Transverse colon (tissue), 4 donors: ENCODE data around the gene SEMA3C. TPM values are rescaled to one million over a fixed set of nuclear protein-coding genes. Genes with fewer than 3 reads are reported as not detected.

Experiments
- DNase-seq: peaks from one replicate; pipeline ENCODE4 v3.0.0-alpha.2; 2019
- H3K27ac ChIP-seq, 4 donors: fragments of 200-600 bp; sonication (generic); 2 replicates each; pipeline ENCODE4 v1.5.1; 2016 to 2018; ENCODE audit warnings: inconsistent platforms in 4 of 4
- H3K27me3 ChIP-seq: fragments of 200-600 bp; sonication (generic); 2 replicates; pipeline ENCODE4 v1.5.1; 2017; ENCODE audit warnings: inconsistent platforms
- H3K36me3 ChIP-seq, 4 donors: fragments of 200-600 bp; sonication (generic); 2 replicates each; pipeline ENCODE4 v1.5.1; 2017 to 2019; ENCODE audit warnings: inconsistent platforms in 4 of 4
- H3K4me1 ChIP-seq, 4 donors: fragments of 200-600 bp; sonication (generic); 2 replicates each; pipeline ENCODE4 v1.5.1; 2017 to 2020; ENCODE audit warnings: inconsistent platforms in 4 of 4
- H3K4me3 ChIP-seq, 4 donors: fragments of 200-600 bp; sonication (generic); 1 replicate in 1 of 4; 2 replicates in 3 of 4; pipeline versions ENCODE4 v1.5.1 to v1.6.1; 2017 to 2019; ENCODE audit warnings: inconsistent platforms in 4 of 4
- H3K9me3 ChIP-seq, 2 donors: fragments of 200-600 bp; sonication (generic); 2 replicates each; pipeline ENCODE4 v1.5.1; 2017 to 2019; ENCODE audit warnings: inconsistent platforms in 2 of 2
- EP300 ChIP-seq: sonication (generic); formaldehyde crosslinking; IDR thresholded peaks from one replicate; pipeline ENCODE4 v1.6.1; 2017; ENCODE audit warnings: antibody characterized with exemption, low read depth
- POLR2A ChIP-seq: fragments of 450-650 bp; IDR thresholded peaks from one replicate; pipeline ENCODE4 v1.6.1; 2016; ENCODE audit warnings: antibody characterized with exemption, mild to moderate bottlenecking, moderate library complexity
- POLR2AphosphoS5 ChIP-seq, 3 donors: sonication (generic); formaldehyde crosslinking; IDR thresholded peaks; one replicate each; pipeline ENCODE4 v1.6.1; 2016; ENCODE audit warnings: antibody characterized with exemption in 3 of 3
- WGBS, 2 donors: methylation state at CpG; one replicate each; pipeline ENCODE4 v1.1.5; 2018; ENCODE audit warnings: low coverage in 1 of 2; 5-methylcytosine and 5-hydroxymethylcytosine counted together
- in situ Hi-C, 4 donors: fragments of 200-750 bp; cut with MboI; loops; one replicate each; pipeline versions ENCODE4 v1.15.0 to v1.15.1; 2017; ENCODE audit warnings: low sequenced_read_pairs in 3 of 4, low pct_ligation_motif_present in 1 of 4, low pct_unique_long_range_greater_than_20kb in 1 of 4
- intact Hi-C: fragments of 100-400 bp; cut with DNase I; formaldehyde crosslinking; loops from one replicate; pipeline ENCODE4 v1.15.1; 2023; ENCODE audit warnings: low total_unique reads
- total RNA-seq, 4 donors: library from RNA; depleted of rRNA; stranded (reverse); fragments of >200 nt; gene quantifications; one replicate each; pipeline ENCODE4 v1.1.0, GENCODE V29; 2016
- TF ChIP-seq, protein P1 (sequence below), 5 experiments: fragments of 200-600 bp in 3 of 5; fragments of 450-650 bp in 2 of 5; sonication (generic) in 3 of 5; IDR thresholded peaks; 1 replicate in 2 of 5; 2 replicates in 3 of 5; pipeline ENCODE4 v1.5.1; 2016 to 2017; ENCODE audit warnings: antibody characterized with exemption in 5 of 5, inconsistent platforms in 3 of 5, mild to moderate bottlenecking in 2 of 5, moderate library complexity in 1 of 5

The SEMA3C gene
- total RNA-seq, 4 donors from 2014 or later: 34.0 to 83.8 (median 79.9) TPM

DNA sequence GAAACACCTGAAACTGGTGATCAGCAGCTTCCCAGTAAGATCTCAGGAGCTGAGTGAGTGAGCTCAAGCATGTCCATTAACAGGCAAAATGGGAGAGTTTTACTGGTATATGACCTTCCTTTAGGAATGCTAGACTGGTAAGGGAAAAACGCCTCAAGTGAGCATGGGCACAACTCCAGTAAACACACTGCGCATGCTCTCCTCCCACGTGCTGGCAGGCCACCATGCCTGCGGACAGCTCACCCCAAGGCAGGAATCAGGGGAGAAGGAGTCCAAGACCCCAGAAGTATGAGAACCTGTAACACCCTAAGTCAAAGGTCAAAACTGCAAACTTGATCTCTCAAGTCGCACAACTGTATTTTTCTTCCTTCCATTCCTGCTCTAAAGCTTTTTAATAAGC, 152.1 kb downstream of the SEMA3C start:
- no peaks in the 10 kb centered on the region for H3K27me3 ChIP-seq
- intact Hi-C loops (no loop called here), in situ Hi-C loops (no loop called here)
- no peaks in the 10 kb centered on the region for H3K9me3 ChIP-seq
- peaks cover 0 to 16% (median 4%) of the 10 kb centered on the region in 4 donors for H3K4me1 ChIP-seq
- no peaks in the 10 kb centered on the region for H3K36me3 ChIP-seq
- H3K4me3 ChIP-seq: no peak overlapping the region
- no peak for DNase-seq
- H3K27ac ChIP-seq: peak overlapping the region in 2 of 4 donors; percentile 9 to 31
- TF ChIP-seq POLR2A (no peak), EP300 (no peak), POLR2AphosphoS5 (IDR thresholded peaks at IDR 0.05) (no peak)
- TF ChIP-seq, protein P1, sequence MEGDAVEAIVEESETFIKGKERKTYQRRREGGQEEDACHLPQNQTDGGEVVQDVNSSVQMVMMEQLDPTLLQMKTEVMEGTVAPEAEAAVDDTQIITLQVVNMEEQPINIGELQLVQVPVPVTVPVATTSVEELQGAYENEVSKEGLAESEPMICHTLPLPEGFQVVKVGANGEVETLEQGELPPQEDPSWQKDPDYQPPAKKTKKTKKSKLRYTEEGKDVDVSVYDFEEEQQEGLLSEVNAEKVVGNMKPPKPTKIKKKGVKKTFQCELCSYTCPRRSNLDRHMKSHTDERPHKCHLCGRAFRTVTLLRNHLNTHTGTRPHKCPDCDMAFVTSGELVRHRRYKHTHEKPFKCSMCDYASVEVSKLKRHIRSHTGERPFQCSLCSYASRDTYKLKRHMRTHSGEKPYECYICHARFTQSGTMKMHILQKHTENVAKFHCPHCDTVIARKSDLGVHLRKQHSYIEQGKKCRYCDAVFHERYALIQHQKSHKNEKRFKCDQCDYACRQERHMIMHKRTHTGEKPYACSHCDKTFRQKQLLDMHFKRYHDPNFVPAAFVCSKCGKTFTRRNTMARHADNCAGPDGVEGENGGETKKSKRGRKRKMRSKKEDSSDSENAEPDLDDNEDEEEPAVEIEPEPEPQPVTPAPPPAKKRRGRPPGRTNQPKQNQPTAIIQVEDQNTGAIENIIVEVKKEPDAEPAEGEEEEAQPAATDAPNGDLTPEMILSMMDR (IDR thresholded peaks at IDR 0.05): no peak
- WGBS, 2 donors: 72% methylated on average over 5 of the region's 5 CpGs; no CpG with 5 or more reads in 1 of the 2 donors

DNA sequence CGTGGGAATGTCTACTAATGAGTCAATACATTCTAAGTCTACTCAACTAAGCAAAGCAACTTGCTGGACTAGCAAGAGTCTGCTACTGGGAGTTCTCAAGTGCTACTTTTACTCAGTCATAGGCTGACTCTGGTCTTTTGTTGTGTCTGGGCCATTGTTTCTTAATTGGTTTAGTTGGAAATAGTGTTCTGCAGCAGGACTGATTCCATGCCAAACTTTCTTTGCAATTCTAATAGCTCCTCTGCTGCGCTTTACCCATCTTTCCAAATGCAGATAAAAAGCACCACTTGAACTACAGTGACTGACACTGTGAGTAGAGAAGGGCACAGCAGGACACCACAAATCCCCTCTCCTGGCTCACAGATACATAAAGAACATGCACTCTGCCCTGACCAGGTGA, 154.7 kb downstream of the SEMA3C start:
- in situ Hi-C loops: no loop called here
- Histone ChIP-seq H3K36me3 (no peaks in the 10 kb centered on the region), H3K9me3 (no peaks in the 10 kb centered on the region), H3K27ac (no peak overlapping the region), H3K4me3 (no peak overlapping the region), H3K4me1 (peaks cover 0 to 7% (median 0%) of the 10 kb centered on the region in 4 donors), H3K27me3 (no peaks in the 10 kb centered on the region)
- TF ChIP-seq EP300: no peak
- TF ChIP-seq POLR2AphosphoS5 (IDR thresholded peaks at IDR 0.05): no peak
- TF ChIP-seq POLR2A: no peak
- intact Hi-C loops: no loop called here
- 84 to 89% methylated on average over 1 to 2 of the region's 2 CpGs for WGBS, 2 donors
- no peak for DNase-seq

DNA sequence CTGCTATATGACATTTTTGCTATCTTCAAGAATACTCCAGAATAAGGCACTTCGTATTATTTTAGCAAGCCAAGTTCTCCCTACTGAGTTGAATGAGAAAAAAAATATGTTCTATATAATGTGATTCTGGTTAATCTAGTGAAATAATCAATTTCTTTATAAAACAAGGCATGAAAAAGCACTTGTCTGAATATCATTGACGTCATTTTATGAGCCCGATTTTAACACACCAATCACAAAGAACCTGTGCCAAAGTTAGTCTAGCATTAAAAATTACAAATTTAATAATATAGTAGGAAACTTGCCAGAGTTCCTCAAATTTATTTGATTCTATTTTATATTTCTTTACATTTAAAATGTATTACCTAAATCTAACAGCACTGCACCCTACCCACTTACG, 155.1 kb downstream of the SEMA3C start:
- Histone ChIP-seq H3K27ac (no peak overlapping the region), H3K9me3 (no peaks in the 10 kb centered on the region), H3K36me3 (no peaks in the 10 kb centered on the region), H3K27me3 (no peaks in the 10 kb centered on the region), H3K4me3 (no peak overlapping the region), H3K4me1 (peaks cover 0 to 7% (median 0%) of the 10 kb centered on the region in 4 donors)
- 74 to 94% methylated on average over 4 of the region's 4 CpGs for WGBS, 2 donors
- intact Hi-C loops: no loop called here
- TF ChIP-seq, protein P1 (IDR thresholded peaks at IDR 0.05): no peak
- TF ChIP-seq POLR2A: no peak
- no peak for TF ChIP-seq EP300
- no peak for TF ChIP-seq POLR2AphosphoS5 (IDR thresholded peaks at IDR 0.05)
- in situ Hi-C loops: no loop called here
- DNase-seq: no peak

DNA sequence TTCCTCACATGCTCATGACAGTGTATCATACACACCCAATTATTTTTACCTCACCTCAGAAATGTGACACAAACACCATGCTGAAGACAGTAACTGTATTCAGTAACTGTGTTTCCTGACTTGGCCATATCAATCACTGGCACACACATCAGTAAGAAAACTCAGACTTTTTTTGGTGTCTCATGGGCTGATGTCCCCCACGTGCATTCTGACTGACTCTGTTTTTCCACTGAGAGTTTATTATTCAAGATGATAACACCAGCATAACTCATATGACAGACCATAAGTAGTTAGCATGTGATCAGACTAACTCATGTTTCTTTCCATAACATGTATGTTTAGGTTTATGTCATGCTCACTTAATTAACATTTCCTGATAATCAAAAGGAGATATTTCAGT, 155.6 kb downstream of the SEMA3C start:
- 56% methylated on average over 1 of the region's 1 CpG for WGBS, 2 donors
- H3K4me1 ChIP-seq: peaks cover 0 to 7% (median 0%) of the 10 kb centered on the region in 4 donors
- no peak for DNase-seq
- intact Hi-C loops (no loop called here), in situ Hi-C loops (no loop called here)
- H3K9me3 ChIP-seq: no peaks in the 10 kb centered on the region
- H3K36me3 ChIP-seq: no peaks in the 10 kb centered on the region
- no peak for TF ChIP-seq EP300
- TF ChIP-seq POLR2A: no peak
- TF ChIP-seq, protein P1 (IDR thresholded peaks at IDR 0.05): no peak
- no peak for TF ChIP-seq POLR2AphosphoS5 (IDR thresholded peaks at IDR 0.05)
- no peak overlapping the region for H3K4me3 ChIP-seq
- H3K27ac ChIP-seq: no peak overlapping the region
- H3K27me3 ChIP-seq: no peaks in the 10 kb centered on the region

DNA sequence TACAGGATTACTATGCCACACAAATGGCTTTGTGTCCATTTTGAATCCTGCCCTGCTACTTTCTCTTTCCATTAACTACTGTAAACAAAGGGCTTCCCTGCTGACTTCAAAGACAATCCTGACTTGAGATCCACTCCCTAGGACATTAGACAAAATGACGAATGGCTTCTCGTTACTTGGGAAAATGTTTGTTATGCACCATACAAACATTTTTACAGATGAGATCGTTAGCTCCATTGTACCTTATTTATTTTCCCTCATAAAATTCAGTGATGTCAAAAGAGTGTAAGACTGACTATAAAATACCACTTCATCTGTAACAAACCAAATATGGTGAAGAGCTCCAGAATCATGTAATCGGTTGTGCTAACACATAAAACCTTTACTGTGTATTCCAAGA, 158.6 kb downstream of the SEMA3C start:
- in situ Hi-C loops: no loop called here
- TF ChIP-seq POLR2A: no peak
- TF ChIP-seq EP300: no peak
- H3K9me3 ChIP-seq: no peaks in the 10 kb centered on the region
- H3K4me3 ChIP-seq: no peak overlapping the region
- DNase-seq: no peak
- no peaks in the 10 kb centered on the region for H3K27me3 ChIP-seq
- no peaks in the 10 kb centered on the region for H3K36me3 ChIP-seq
- peak overlapping the region in 1 of 4 donors; percentile 27 for H3K27ac ChIP-seq
- WGBS, 2 donors: 41 to 46% methylated on average over 4 of the region's 4 CpGs
- intact Hi-C loops: no loop called here
- H3K4me1 ChIP-seq: peaks cover 0 to 7% (median 0%) of the 10 kb centered on the region in 4 donors
